ENCODE results near the gene SEMA5B.
A peak's percentile ranks its signal among the peaks of the same experiment; 100 is the strongest.

Gene SEMA5B

DNA sequence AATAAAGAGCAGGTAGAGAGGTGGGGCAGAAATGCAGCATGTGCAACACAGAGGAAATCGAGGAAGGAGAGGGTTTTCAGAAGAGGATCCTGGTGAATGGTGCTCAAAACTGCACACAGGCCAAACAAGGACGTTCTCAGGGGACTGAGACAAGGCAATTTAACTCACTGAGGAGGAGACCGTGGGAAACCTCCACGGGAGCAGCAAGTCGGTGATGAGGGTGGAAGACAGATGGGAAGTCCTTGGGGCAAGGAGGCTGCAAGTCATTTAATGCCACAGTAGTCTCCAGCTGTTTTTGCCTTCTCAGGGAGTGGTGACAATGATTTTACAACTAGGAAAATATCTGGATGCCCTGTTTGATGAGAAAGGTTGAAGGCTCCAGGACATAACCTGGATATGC lies 27.8 kb upstream of the SEMA5B start:
- no peak for DNase-seq

DNA sequence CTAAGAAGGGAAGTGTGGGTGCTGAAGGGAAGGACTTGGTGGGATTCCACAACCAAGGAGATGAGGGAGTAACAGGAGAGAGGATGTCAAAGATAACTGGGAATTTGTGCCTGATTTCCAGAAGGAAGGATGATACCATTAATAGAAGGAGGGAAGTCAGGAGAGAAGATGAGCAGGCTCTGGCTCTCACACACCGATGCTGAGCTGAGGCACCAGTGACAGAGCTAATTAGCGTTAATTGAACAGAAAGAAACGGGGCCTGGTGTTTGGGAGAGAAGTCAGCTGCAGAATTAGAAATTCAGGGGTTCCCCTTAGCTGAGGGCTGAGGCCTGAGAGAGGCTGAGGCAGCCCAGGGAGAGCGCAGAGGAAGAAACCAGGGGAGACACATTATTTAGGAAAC lies 27.4 kb upstream of the SEMA5B start:
- no peak for DNase-seq

DNA sequence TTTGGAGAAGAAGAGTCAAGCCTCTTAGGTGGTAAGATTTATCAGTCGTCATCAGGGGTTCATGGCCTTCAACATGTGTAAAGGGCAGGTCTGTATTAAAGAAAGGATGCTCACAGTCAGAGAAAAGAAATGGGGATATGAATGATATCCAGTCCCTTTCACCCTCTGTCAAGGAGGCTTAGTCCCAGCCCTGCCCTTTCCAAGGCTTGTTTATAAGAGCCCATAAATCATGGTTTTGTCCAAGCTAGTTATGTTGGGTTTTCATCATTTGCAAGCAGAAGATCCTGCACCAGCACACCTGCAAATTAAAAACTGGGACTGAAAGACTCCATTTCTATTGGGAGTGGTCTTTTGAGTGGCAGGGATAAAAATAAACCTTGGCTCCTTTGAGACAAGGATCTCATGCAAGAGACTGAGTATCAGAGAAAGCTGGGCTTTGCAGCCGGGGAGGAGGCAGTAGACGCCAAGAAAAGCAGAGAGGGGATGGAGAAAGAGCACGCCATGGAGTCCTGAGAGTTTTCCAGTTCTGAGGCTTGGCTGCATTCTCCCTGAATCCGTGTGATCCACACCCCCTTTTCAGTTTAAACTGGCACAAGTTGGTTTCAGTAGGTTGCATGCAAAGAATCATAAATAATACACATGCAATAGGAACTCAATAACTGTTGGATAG lies 26.7 kb upstream of the SEMA5B start:
- DNase-seq = no peak

DNA sequence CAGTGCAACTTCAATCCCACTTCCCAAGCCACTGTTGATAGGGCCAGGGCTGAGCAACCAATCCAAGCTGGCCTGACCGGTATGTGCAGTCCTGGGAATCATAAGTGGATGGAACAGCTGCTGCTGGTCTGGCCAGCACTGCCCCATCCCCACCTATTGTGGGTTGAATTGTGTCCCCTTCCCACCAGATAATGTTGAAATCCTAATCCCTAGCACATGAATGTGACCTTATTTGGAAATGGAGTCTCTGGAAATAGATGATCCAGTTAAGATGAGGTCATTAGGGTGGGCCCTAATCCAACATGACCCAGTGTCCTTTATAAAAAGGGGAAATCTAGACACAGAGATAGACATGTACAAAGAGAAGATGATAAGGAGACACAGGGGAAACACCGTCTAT lies 25.5 kb upstream of the SEMA5B start:
- DNase-seq = no peak

DNA sequence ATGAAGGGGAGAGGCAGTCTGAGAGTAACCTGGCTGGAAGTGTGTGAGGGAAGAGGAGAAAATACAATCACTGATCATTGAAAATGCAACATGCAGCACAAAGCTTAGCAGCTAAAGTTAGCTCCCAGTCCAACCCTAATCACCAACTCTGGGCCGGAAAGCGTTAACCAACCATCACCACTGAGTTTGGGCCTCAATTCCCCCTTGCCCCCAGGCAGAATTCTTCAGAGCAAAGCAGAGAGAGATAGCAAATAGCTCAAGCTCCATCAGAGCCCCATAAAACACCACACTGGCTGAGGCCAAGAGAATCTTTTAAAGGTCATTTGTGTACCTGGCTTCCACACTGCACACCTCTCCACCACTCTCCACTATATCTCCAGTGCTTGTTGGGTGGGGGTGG lies 23.1 kb upstream of the SEMA5B start:
- no peak for DNase-seq

DNA sequence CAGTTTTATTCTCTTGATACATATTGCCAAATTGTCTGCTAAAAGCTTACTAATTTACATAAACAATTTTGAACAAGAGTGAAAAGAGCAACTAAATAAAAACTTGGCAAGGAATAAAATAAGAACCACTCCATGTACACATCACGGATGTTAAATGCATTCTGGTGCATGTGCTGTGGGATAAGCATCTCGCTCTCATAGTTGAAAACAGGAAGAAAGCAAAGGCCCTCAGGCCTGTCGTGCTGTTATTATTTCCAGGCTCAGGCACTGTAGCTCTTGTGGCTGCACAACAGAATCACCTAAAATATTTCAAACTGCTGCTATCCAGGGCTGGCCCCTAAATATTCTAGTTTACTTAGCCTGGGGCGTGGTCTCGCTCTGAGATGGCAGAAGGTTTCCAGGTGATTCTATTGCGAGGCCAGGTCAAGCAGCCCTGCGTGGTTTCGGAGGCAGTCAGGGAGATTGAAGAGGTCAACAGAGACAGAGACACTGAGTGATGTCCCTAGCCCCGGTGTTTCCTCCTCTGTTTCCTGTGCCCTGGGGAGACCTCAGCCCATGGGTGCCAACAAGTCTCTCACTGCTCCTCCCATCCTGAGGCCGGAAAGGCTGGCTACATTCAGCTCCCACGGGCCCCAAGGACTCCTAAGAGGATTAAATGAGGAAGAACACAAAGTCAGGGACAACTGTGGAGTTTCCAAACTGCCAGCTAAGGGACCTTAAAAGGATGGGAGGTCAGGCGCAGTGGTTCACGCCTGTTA lies 21.1 kb upstream of the SEMA5B start:
- DNase-seq = no peak

DNA sequence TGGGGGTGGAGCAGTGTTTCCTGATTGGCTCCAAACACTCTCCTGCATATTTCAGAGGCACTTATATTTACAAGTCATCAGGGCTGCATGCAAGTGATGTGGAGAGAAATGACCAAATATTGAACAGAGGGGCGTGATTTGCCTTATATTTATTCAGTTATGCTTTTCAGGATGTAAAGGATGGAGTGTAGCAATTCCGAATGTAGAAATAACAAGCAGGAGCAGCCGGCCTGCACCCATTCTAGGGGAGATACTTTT lies 19.4 kb upstream of the SEMA5B start:
- DNase-seq = no peak

DNA sequence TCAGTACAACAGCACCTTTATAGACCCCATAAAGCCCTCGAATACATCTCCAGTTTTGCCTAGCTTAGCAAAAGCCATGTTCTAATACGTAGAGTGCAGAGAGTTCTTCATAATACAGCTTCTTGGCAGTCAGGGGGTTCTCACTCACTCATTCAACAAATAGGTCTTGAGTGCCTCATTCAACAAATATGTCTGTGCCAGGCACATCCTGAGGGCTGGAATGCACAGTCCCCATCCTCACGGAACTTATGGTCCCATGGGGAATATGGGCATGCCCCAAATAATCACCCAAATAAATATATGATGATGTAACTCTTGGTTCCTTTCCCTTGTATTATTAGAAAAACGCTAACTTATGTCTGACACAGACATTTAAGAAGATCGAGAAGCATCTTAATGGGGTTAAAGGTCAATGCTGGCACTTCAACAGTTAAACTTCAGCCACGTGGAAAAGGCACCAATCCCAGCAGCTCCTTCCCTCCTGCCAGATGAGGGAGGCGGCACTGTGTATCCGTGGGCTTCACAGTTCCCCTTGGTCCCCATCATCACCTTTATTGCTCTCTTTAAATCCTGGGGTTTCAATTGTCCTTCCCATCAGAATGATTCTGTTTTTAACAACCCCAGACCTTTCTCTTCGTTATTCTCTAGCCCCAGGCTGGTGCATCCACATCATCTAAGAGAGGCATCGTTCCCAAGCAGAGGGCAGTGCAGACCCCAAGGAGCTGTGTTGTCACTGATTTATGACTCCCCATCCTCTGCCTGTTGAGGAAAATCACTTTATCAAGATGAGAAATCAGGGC lies 18.9 kb upstream of the SEMA5B start:
- DNase-seq = no peak

DNA sequence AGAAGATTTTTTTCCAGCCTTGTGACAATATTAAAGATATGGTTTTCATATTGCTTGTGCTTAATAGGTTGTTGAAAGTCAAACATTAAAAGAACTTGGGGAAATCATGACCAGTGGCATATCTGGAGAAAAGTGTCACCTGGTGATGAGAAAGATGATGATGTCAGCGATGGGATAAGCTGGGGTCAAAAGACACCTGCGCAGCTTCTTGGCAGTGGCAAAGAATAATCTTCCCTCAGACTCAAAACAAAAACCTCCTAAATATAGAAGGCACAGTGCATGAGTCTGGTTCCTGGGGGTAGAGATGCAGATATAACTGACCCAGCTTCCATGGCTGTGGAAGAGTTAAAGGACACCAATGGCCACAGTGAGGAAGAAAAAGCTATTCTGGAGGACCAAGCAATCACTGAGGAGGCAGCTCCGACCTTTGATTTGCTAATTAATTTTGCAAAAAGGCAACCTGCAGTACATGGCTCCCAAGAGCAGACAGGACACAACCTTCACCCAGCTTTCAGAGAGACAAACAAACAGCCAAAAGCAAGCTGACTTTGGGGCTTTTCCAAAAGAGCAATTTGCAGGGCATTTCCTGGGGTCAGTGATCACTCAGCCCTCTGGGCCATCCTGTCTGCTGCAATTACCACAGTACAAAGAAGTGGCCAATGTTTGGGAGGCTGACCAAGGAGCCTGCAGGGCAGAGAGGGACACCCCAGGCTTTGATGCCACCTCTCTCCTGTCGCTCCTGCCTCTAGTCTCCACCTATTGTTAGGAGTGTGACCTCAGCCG lies 17.6 kb upstream of the SEMA5B start:
- no peak for DNase-seq

DNA sequence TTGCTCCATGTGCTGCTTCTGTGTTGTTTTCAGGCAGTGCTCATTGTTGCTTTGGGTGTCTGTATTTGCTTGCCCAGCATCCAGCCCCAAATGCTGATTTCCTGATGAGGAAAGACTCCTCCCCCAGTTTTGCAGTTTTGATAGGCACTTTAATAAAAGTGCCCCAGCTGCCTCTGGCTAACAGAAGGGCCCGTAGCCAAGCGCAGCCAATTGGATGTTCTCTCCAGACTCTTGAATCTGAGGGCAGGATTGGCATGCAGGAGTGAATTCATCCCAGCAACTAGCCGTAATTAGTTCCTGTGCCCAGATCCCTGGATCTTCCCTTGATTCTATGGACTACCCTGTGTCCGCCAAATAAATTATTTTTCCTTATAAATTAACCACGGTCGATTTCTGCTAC lies 14.8 kb upstream of the SEMA5B start:
- DNase-seq = peak in 4 of 56 donors; percentile 1 to 13 (median 7)

DNA sequence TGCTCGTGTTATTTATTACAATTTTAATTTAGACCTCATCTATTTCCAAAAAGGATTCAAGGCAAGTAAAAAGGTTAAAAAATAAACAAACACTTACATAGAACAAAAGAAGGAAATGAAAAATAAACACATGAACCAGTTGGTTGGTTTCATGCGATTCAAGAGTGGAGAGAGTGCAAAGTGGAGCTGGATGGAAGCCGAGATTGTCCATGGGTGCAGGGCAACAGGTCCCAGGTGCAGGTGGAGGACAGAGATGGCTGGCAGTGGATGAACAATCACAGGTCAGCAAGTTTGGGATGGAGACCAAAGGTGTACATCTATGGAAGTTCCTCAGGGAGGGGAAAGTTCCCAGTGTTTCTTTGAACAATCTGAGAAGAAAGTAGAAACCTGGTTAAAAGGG lies 11.6 kb upstream of the SEMA5B start:
- no peak for DNase-seq

DNA sequence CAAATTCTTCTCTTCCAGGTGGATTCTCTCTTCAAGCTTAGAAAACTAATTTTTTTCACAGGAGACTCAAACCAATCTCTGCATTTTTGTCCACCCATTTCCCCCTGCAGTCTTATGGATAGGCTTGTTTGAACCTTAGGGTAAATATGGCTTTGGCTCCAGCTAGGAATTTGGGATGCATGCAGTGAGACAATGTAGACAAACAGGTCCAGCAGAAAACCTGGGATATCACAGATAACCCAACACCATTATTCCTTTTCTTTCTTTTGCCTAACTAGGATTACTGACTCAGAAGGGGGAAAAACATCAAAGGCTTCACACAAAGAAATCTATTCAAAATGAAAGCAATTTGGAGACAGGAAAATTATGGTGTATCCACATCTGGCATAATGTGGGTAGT lies 11.2 kb upstream of the SEMA5B start:
- DNase-seq = no peak

DNA sequence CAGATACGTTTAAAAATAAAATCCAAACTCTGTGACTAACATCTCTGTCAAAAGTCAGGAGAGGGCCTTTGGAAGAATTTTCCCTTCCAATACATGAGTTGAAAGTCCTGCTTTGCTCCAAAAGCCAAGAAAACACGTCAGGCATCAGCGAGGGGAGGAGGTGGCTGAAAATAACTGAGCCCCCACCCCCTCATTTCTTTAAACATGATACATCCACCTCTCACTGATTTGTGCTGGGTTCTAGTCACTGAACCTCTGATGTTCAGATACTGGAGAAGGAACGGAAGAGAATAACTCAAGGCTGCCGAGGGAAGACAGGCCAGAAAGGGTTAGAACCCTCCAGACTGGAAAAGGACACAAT lies 9.4 kb upstream of the SEMA5B start:
- DNase-seq = no peak

DNA sequence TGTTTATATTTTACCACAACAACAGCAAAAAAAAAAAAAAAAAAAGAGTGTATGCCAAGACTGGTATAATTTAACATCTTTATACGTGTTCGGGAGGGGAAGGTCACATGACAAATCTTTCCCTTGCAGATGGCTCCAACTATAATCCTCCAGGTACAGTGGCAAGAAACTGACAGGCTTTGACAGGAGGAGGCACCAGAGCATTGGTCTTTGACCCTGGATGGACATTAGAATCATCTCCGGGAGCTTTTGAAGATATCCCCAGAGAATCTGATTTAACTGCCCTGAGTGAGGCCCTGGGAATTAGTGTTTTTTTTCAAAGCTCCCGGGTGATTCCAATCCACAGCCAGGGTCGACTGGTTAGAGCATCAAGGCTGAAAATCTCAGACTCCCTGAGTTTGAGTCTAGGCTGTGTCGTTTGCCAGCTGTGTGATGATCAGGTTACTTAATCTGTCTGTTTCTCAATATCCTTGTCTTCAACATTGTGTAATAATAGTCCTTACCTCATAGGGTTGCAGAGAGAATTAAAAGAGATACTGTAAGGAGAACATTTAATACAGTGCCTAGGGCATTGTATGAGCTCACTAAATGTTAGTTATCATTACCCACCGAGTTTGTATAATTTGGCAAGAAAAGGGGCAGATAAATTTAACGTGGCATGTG lies 8.9 kb upstream of the SEMA5B start:
- no peak for DNase-seq

DNA sequence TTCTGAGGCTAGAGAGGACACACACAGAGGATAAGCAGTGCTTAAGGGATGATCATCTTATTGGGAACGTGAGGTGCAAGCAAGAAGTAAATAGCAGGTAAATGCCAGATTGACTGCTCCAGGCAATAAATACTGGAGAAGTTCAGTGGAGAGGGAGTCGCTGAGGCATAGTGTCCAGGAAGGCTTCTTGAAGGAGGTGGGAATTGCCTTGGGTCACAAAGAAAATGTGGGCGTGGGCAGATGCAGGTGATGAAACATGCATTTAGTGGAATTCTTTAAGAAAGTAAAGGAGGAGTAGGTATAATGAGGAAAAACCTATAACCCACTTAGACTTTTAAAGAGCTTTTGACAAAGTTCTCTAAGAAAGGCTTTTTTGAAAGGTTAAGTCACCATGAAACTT lies 7.4 kb upstream of the SEMA5B start:
- no peak for DNase-seq

DNA sequence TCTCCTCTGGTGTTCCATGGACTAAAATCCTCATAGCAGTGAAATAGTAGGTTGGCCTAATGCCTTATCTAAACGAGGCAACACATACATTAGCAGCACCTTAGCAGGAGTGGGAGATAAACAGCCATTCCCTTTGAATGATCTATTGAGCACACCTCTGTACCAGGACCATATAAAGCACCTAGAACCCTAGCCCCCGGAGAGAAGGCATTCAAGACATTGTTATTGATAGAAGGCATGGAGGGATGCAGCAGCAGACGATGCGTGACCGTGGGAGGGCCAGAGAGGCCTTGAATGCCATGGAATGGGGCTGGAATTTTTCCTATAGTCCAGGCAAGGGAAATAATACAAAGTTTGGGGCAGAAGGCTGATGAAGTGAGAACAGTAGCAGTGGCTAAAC lies 6.6 kb upstream of the SEMA5B start:
- no peak for DNase-seq

DNA sequence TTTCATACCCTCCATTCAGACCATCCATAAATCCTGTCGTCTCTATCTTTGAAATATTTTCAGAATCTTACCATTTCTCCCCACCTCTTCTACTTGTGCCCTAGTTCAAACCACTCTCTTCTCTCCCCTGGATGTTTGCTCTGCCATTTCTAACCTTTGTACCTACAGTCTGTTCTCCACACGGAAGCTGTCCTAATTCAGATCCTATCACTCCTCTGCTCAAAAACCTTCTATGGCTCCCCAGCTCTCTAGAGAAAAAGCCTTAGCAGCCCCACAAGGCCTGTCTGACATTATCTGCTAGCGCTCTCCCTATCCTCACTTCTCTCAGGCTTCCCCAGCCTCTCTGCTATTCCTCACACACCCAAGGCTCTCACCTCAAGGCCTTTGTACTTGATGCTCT lies 4.5 kb upstream of the SEMA5B start:
- DNase-seq = no peak

DNA sequence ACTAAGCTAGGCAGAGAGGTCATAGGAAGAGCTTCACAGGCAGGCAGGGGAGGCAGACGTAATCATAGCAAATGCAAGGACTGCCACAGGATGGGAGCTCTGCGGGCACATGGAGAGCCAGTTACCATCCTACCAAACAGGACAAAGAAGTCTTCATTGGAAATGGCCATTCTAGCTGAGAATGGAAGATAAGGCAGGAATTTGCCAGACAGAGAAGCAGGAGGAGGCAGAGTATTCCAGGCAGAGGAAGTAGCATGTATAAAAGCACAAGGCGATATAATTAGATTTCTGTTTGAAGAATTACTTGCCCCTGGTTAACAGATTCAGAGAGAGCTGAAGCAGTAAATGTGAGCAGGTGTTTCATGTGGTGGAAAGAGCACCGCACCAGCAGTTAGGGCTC lies 3.5 kb upstream of the SEMA5B start:
- no peak for DNase-seq

DNA sequence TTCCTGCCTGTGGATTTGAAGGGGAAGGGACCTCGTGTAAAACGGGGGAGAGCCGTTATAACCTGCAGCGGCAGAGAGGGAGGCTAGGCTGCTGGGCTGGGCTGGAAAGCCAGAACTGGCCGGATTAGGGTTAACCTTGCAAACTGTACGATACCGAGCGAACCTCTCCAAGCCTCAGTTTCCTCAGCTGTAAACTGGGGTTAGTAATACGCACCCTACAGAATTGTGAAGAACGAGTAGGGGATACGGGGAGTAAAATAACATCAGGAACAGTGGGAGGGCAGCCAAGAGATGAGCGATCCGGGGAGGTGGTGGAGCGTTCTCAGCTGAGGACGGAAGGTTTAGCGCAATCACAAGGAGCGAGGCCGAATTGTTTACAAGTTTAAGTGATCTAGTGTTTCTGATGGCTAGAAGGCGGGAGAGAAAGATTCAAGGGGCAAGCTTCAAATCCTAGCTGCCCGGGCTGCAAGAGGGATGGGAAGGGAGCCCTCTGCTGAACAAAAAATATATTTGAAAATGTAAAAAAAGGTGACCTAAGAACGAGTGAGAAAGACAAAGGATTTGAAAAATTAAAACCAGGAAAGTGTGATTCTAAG lies 768 bp upstream of the SEMA5B start:
- peak in 22 of 56 donors; percentile 5 to 59 (median 25) for DNase-seq

DNA sequence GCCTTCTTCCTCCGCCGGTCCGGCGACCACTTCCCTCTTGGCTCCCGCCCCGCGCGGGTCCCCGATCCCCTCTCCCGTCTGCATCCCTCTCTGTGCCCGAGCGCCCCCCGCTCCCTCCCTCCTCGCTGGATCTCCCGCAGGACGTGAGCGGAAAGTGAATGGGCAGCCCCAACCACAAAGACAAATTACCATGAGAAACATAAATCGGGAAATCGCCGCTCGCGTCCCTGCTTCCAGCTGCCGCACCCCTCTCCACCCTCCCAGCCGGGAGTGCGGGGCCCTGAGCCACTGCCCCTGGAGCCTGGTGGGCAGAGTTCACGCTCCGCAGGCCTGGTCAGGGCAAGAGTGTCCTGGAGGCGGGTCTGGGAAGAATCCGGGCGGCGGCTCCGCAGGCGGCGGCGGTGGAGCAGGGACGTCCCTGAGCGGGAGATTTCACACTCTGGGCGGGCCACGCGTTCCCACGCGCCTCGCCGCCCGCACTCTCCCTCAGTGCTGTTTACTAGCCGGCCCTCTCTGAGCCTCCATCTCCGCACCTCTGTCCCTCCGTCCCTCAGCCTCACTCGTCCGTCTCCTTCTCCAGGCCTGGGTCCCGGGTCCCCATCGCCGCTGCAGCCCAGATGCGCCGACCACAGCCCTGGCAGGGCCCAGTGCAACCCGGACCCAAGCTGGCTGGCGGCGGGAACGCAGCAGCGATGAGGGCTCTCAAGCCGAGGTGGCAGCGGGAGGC lies 835 bp downstream of the SEMA5B start:
- DNase-seq = peak in 6 of 56 donors; percentile 3 to 36 (median 18)

Measured in nucleus accumbens (tissue), 56 donors.